ENCODE data around the gene PVALEF.

The PVALEF gene

GRCh38 chr17:81187586-81188490 is 22.5 kb downstream of the PVALEF start:
- ChIA-PET CTCF (no interaction called here), POLR2A (no interaction called here)
- TF ChIP-seq FOXA1 (IDR thresholded peaks at IDR 0.05) (no peak), FOXM1 (IDR thresholded peaks at IDR 0.05; ENCODE audit: borderline replicate concordance) (no peak), L3MBTL2 (conservative IDR thresholded peaks at IDR 0.05) (no peak), TARDBP (IDR thresholded peaks at IDR 0.05) (no peak), LEF1 (IDR thresholded peaks at IDR 0.05; ENCODE audit: borderline replicate concordance) (no peak), SP1 (IDR thresholded peaks at IDR 0.05) (no peak), CTBP1 (IDR thresholded peaks at IDR 0.05; ENCODE audit: borderline replicate concordance) (no peak), PKNOX1 (IDR thresholded peaks at IDR 0.05) (no peak), HDGF (IDR thresholded peaks at IDR 0.05; ENCODE audit: borderline replicate concordance) (no peak), BHLHE40 (IDR thresholded peaks at IDR 0.05; ENCODE audit: borderline replicate concordance) (no peak), ARNT (IDR thresholded peaks at IDR 0.05) (no peak), FOXK2 (IDR thresholded peaks at IDR 0.05) (no peak)
- no peak for DNase-seq (ENCODE audit: extremely low spot score)

DNA sequence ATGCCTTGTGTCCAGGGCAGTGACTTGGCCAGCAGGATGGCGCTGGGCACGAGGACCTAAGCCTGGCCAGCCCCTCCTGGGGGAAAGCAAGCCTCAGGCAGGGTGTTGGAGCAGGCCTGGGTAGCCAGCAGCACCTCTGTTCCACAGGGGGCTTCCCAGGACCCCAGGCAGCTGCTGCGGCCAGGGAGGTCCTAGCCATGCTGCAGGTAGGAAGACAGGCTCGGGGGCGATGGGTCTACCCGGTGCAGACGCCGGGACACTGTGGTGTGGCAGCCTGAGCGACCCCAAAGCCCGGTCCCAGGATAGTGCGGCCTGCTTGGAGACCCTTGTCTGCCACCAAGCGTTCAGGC is 23.2 kb downstream of the PVALEF start:
- CTCF ChIA-PET = interaction anchor here (0.6 kb wide), 1 partner anchor 23 kb away, joined by 3 read pairs; no protein-coding TSS in a partner anchor
- POLR2A ChIA-PET = no interaction called here
- TF ChIP-seq ELF4 (IDR thresholded peaks at IDR 0.05) = no peak
- no peak for TF ChIP-seq HDGF (IDR thresholded peaks at IDR 0.05; ENCODE audit: borderline replicate concordance)
- no peak for TF ChIP-seq PKNOX1 (IDR thresholded peaks at IDR 0.05)
- TF ChIP-seq BHLHE40 (IDR thresholded peaks at IDR 0.05; ENCODE audit: borderline replicate concordance) = no peak
- TF ChIP-seq ZNF384 (IDR thresholded peaks at IDR 0.05) = no peak
- no peak for TF ChIP-seq L3MBTL2 (conservative IDR thresholded peaks at IDR 0.05)
- no peak for TF ChIP-seq FOXK2 (IDR thresholded peaks at IDR 0.05)
- no peak for TF ChIP-seq FOXM1 (IDR thresholded peaks at IDR 0.05; ENCODE audit: borderline replicate concordance)
- TF ChIP-seq LEF1 (IDR thresholded peaks at IDR 0.05; ENCODE audit: borderline replicate concordance) = no peak
- TF ChIP-seq ARNT (IDR thresholded peaks at IDR 0.05) = no peak
- TF ChIP-seq CTBP1 (IDR thresholded peaks at IDR 0.05; ENCODE audit: borderline replicate concordance) = no peak
- no peak for TF ChIP-seq FOXA1 (IDR thresholded peaks at IDR 0.05)
- TF ChIP-seq NFRKB (IDR thresholded peaks at IDR 0.05) = no peak
- no peak for TF ChIP-seq TARDBP (IDR thresholded peaks at IDR 0.05)
- TF ChIP-seq SP1 (IDR thresholded peaks at IDR 0.05) = no peak
- no peak for TF ChIP-seq SUZ12 (IDR thresholded peaks at IDR 0.05)
- DNase-seq (ENCODE audit: extremely low spot score) = no peak

GRCh38 chr17:81189016-81189415 is 23.7 kb downstream of the PVALEF start:
- ChIA-PET POLR2A (interaction anchor here (0.6 kb wide), 1 partner anchor 10 kb away, joined by 3 read pairs; no protein-coding TSS in a partner anchor), CTCF (interaction anchor here (0.6 kb wide), 1 partner anchor 23 kb away, joined by 3 read pairs; no protein-coding TSS in a partner anchor)
- no peak for TF ChIP-seq SP1 (IDR thresholded peaks at IDR 0.05)
- TF ChIP-seq LEF1 (IDR thresholded peaks at IDR 0.05; ENCODE audit: borderline replicate concordance) = no peak
- no peak for TF ChIP-seq FOXK2 (IDR thresholded peaks at IDR 0.05)
- TF ChIP-seq SUZ12 (IDR thresholded peaks at IDR 0.05) = no peak
- no peak for TF ChIP-seq BHLHE40 (IDR thresholded peaks at IDR 0.05; ENCODE audit: borderline replicate concordance)
- no peak for TF ChIP-seq ARNT (IDR thresholded peaks at IDR 0.05)
- no peak for TF ChIP-seq FOXA1 (IDR thresholded peaks at IDR 0.05)
- no peak for TF ChIP-seq L3MBTL2 (conservative IDR thresholded peaks at IDR 0.05)
- no peak for TF ChIP-seq HDGF (IDR thresholded peaks at IDR 0.05; ENCODE audit: borderline replicate concordance)
- TF ChIP-seq TARDBP (IDR thresholded peaks at IDR 0.05) = no peak
- no peak for TF ChIP-seq ZNF384 (IDR thresholded peaks at IDR 0.05)
- TF ChIP-seq FOXM1 (IDR thresholded peaks at IDR 0.05; ENCODE audit: borderline replicate concordance) = no peak
- TF ChIP-seq PKNOX1 (IDR thresholded peaks at IDR 0.05) = no peak
- no peak for TF ChIP-seq ELF4 (IDR thresholded peaks at IDR 0.05)
- no peak for TF ChIP-seq CTBP1 (IDR thresholded peaks at IDR 0.05; ENCODE audit: borderline replicate concordance)
- no peak for TF ChIP-seq NFRKB (IDR thresholded peaks at IDR 0.05)
- no peak for DNase-seq (ENCODE audit: extremely low spot score)

- no peak for TF ChIP-seq ARNT (IDR thresholded peaks at IDR 0.05)
- no peak for TF ChIP-seq L3MBTL2 (conservative IDR thresholded peaks at IDR 0.05)
- no peak for TF ChIP-seq SUZ12 (IDR thresholded peaks at IDR 0.05)
- TF ChIP-seq FOXA1 (IDR thresholded peaks at IDR 0.05) = no peak
- TF ChIP-seq NFRKB (IDR thresholded peaks at IDR 0.05) = no peak
- TF ChIP-seq CTBP1 (IDR thresholded peaks at IDR 0.05; ENCODE audit: borderline replicate concordance) = no peak
- no peak for TF ChIP-seq TARDBP (IDR thresholded peaks at IDR 0.05)
- no peak for TF ChIP-seq PKNOX1 (IDR thresholded peaks at IDR 0.05)
- TF ChIP-seq FOXM1 (IDR thresholded peaks at IDR 0.05; ENCODE audit: borderline replicate concordance) = no peak
- TF ChIP-seq FOXK2 (IDR thresholded peaks at IDR 0.05) = no peak
- TF ChIP-seq HDGF (IDR thresholded peaks at IDR 0.05; ENCODE audit: borderline replicate concordance) = no peak
- TF ChIP-seq ELF4 (IDR thresholded peaks at IDR 0.05) = no peak
- no peak for TF ChIP-seq BHLHE40 (IDR thresholded peaks at IDR 0.05; ENCODE audit: borderline replicate concordance)
- no peak for TF ChIP-seq LEF1 (IDR thresholded peaks at IDR 0.05; ENCODE audit: borderline replicate concordance)
- TF ChIP-seq SP1 (IDR thresholded peaks at IDR 0.05) = no peak
- TF ChIP-seq ZNF384 (IDR thresholded peaks at IDR 0.05) = no peak
- CTCF ChIA-PET = interaction anchor here (0.9 kb wide), 1 partner anchor 49 kb away, joined by 3 read pairs; no protein-coding TSS in a partner anchor
- POLR2A ChIA-PET = interaction anchor here (0.6 to 1.3 kb wide), 2 partner anchors 11 to 49 kb away, joined by 3 to 4 read pairs; partner anchors contain the start of genes NDUFAF8 and TEPSIN
- no peak for DNase-seq (ENCODE audit: extremely low spot score)
Observed at GRCh38 chr17:81189670-81190530, 24.6 kb downstream of the PVALEF start.

Measured in HEK293T (cell line).